Measurements from ENCODE around the gene SNX4.
"Not testable (repeated sequence)": the region's sequence is repeated elsewhere in the genome, so short reads cannot be mapped to it uniquely, and the experiment has no call there.

Gene SNX4
- long read RNA-seq, donor 1, transcript SNX4-201 (14 exons, 2,513 nt), result major isoform, 29 of 37 reads
- long read RNA-seq, donor 1, partial matches to known transcripts, result 7 of 37 reads
- long read RNA-seq, donor 1, other reads (novel, unspliced or antisense), result 0 of 37 reads
- long read RNA-seq, donor 2, transcript SNX4-201 (14 exons, 2,513 nt), result major isoform, 10 of 15 reads
- long read RNA-seq, donor 2, partial matches to known transcripts, result 5 of 15 reads
- long read RNA-seq, donor 2, other reads (novel, unspliced or antisense), result 0 of 15 reads
- long read RNA-seq, donor 3, transcript SNX4-201 (14 exons, 2,513 nt), result major isoform, 9 of 22 reads
- long read RNA-seq, donor 3, partial matches to known transcripts, result 12 of 22 reads
- long read RNA-seq, donor 3, other reads (novel, unspliced or antisense), result 0 of 22 reads
- long read RNA-seq, donor 4, transcript SNX4-201 (14 exons, 2,513 nt), result major isoform, 13 of 21 reads
- long read RNA-seq, donor 4, partial matches to known transcripts, result 8 of 21 reads
- long read RNA-seq, donor 4, other reads (novel, unspliced or antisense), result 0 of 21 reads
- long read RNA-seq, donor 5, transcript SNX4-201 (14 exons, 2,513 nt), result major isoform, 23 of 30 reads
- long read RNA-seq, donor 5, partial matches to known transcripts, result 7 of 30 reads
- long read RNA-seq, donor 5, other reads (novel, unspliced or antisense), result 0 of 30 reads
- long read RNA-seq, donor 6, transcript SNX4-201 (14 exons, 2,513 nt), result major isoform, 9 of 9 reads
- long read RNA-seq, donor 6, partial matches to known transcripts, result 0 of 9 reads
- long read RNA-seq, donor 6, other reads (novel, unspliced or antisense), result 0 of 9 reads
- long read RNA-seq, donor 7, transcript SNX4-201 (14 exons, 2,513 nt), result major isoform, 18 of 24 reads
- long read RNA-seq, donor 7, partial matches to known transcripts, result 6 of 24 reads
- long read RNA-seq, donor 7, other reads (novel, unspliced or antisense), result 0 of 24 reads
- long read RNA-seq, donor 8, transcript SNX4-201 (14 exons, 2,513 nt), result major isoform, 20 of 36 reads
- long read RNA-seq, donor 8, partial matches to known transcripts, result 14 of 36 reads
- long read RNA-seq, donor 8, other reads (novel, unspliced or antisense), result 0 of 36 reads

DNA sequence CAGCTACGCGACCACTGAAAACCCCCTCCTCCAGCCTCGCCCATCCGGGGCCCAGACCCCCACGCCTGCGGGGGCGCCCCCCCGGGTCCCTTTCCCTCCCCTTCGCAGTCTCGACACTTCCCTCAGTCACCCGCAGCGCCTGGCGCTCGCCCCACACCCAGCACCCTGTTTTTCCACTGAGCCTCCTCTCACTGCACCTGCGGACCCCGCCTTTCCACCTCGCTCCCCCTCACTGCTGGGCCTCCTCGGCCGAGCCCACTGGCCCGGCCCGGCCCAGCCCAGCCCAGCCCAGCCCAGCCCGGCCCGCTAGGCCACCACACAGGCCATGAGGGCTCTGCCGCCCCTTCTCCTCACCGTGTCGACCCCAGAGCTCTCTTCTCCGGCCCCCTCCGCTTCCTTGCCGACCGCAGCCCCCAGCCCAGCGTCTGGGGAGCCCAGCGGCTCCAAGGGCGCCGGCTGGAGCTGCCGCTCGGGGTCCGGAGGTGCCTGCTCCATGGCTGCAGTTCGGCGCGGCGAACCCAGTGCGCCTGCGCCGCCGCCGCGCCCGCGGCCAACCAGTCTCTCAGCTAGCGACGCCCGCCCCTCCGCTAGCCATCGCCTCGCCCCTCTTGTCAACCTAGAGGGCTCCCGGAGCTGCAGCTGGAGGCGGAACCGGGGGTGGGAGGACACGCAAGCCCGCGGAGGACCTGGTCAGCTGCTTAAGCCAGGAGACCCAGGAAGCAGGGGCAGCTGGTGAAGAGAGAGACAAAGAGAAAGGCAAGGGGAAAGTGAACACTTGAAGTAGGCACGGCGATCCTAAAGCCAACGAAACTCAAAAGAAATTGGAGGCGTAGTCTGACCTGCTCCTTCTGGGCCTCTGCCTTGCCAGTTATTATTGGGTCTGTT is at the start of gene SNX4:
TSS of gene SNX4 (minus strand) at position 525 of the 885 bp plus-strand sequence. CDS start at position 495, 30 bp downstream.
- peak; percentile 96 for DNase-seq

GRCh38 chr3:125556314-125556713 is 36.3 kb upstream of the SNX4 start:
- no peak for DNase-seq

GRCh38 chr3:125552401-125552800 is 32.4 kb upstream of the SNX4 start:
- DNase-seq, result no peak

GRCh38 chr3:125528920-125529319 is 8.9 kb upstream of the SNX4 start:
- DNase-seq, result no peak

GRCh38 chr3:125525153-125525552 is 5.2 kb upstream of the SNX4 start:
- no peak for DNase-seq

- not testable (repeated sequence) for DNase-seq
Measured at GRCh38 chr3:125520563-125520919, 539 bp upstream of the SNX4 start.

DNA sequence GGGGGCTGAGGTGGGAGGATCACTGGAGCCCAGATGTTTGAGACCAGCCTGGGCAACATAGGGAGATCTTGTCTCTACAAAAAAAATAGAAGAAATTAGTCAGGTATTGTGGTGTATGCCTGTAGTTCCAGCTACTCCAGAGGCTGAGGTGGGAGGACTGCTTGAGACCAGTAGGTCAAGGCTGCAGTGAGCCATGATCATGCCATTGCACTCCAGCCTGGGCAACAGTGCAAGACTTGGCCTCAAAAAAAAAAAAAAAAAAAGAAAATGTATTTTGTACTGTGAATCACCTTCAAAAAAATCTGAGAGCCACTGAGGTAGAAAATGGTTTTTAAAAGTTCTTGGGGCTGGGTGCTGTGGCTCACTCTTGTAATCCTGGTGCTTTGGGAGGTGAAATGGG is 4.6 kb downstream of the SNX4 start:
- no peak for DNase-seq

DNA sequence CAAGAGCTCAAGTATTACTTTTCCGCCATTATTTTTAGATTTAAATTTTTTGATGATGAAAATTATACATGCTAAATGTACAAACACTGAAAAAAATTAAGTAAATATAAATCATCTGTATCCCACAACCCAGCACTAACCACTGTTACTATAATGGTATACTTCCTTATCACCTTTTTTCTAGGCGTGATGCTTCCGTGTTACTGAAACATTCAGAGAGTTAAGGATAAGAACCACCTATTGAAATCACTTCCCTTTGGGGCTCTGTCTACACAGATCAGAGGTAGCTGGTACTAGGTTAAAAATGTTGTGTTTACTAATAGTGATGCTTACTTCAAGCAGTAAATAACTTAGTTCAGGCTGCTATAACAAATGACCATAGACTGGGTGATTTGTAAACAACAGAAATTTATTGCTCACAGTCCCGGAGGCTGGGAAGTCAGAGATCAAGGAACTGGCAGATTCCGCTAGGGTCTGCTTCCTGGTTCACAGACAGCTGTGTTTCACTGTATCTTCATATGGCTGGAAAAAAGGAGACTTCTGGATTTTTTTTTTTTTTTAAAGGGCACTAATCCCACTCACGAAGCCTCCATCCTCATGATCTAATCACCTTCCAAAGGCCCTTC is 6.4 kb downstream of the SNX4 start:
- DNase-seq, result no peak

DNA sequence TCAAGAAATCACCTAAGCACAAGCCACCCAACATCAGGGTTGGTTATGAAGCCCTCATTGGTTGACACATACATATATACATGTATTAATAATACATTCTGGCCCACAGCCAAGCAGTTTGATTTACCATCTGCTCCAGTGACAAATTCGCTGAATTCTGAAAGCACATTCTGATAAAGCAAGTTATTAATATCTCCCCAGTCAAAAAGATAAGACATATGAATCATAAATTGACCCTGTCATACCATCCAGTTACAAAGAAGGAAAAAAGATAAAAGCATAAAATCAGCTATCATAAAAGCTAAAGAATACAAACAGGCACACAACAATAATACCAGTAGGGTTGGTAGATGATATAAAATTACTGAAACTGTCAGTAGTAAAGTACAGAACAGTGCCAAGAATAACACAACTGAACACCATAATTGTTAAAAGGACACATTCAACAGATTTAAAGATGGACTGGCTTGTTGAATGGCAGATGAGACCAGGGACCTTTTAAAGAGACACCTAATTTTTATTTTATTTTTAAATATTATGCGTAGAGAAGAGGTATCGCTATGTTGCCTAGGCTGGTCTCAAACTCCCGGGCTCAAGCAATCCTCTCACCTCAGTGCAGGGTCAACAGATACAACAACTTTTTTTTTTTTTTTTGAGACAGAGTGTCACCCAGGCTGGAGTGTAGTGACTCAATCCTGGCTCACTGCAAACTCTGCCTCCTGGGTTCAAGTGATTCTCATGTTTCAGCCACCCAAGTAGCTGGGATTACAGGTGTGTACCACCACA is 7.7 kb downstream of the SNX4 start:
- DNase-seq, result no peak

GRCh38 chr3:125511420-125512118 is 8.4 kb downstream of the SNX4 start:
- DNase-seq, result no peak

- DNase-seq, result no peak
Measured at GRCh38 chr3:125507128-125507527, 12.9 kb downstream of the SNX4 start.

DNA sequence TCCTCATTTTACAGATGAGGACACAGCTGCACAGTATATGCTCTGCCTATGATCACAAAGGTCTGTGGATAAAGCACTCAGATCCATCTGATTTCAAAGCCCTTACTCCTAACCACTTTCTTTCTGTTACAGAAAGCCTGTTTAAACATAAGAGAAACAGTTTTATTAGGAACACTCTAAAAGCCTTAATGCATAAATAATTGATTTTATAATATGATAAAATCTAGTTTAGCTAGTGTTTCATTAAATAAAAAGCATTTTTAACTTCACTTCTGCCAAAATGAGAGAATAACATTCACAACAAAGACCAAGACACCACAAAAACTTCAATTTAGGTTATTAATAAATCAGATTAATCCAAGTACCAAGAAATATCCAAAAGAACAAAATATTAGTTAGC is 21.4 kb downstream of the SNX4 start:
- no peak for DNase-seq

- no peak for DNase-seq
Measured at GRCh38 chr3:125496701-125497100, 23.3 kb downstream of the SNX4 start.

DNA sequence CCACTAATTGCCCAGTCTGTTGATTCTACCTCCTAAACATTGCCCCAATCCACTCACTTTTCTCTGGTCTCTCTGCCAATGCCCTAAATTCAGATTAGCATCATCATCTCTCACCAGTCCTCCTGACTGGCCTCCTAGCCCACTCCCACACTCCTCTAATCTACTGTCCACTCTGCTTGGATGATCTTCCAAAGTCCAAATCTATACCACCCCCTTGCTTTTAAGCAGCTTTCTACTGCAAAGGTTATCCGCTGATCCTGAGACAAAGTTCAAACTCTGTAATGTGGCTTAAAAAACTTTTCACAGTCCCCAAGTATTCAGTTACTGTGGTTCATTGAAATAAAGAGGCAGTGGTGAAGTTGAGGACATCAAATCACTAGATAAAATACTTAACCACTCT is 37.6 kb downstream of the SNX4 start:
- no peak for DNase-seq

GRCh38 chr3:125481786-125482185 is 38.2 kb downstream of the SNX4 start:
- DNase-seq, result no peak

GRCh38 chr3:125481375-125481759 is 38.6 kb downstream of the SNX4 start:
- not testable (repeated sequence) for DNase-seq

DNA sequence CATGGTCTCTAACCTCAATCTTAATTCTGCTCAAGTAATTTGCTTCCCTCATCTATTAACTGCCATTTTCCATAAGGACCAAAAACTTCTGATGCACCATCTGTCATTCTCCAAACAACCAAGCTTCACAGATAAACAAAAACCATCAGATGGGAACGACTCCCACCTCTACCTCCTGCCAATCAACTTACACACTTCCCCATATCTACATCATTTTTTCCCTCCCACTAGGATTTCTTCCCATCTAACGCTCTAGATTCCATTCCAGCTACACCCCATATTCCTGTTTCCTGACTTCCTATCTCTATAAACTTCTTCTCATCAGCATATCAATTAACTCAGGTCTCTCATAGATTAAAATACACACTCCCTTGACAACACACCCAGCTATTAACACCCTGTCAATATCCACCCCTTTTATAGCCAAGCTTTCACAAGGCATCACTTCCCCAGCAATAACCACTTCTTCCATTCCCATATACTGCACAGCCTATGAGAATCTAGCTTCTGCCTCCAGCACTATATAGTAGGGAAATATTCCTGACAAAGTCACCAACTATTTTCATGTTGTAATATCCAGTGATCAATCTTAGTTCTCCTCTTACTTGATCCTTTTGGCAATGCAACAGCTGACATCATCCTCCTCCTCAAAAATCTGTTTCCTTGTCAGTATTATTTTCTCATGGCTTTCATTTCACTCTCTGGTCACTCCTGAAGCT is 39.2 kb downstream of the SNX4 start:
- no peak for DNase-seq

GRCh38 chr3:125479091-125479490 is 40.9 kb downstream of the SNX4 start:
- DNase-seq, result no peak

- DNase-seq, result no peak
Measured at GRCh38 chr3:125478326-125478725, 41.7 kb downstream of the SNX4 start.
